ENCODE data around the gene IL19.
A peak's percentile ranks its signal among the peaks of the same experiment; 100 is the strongest.
"Not testable (repeated sequence)": the region's sequence is repeated elsewhere in the genome, so short reads cannot be mapped to it uniquely, and the experiment has no call there.

IL19 gene

DNA sequence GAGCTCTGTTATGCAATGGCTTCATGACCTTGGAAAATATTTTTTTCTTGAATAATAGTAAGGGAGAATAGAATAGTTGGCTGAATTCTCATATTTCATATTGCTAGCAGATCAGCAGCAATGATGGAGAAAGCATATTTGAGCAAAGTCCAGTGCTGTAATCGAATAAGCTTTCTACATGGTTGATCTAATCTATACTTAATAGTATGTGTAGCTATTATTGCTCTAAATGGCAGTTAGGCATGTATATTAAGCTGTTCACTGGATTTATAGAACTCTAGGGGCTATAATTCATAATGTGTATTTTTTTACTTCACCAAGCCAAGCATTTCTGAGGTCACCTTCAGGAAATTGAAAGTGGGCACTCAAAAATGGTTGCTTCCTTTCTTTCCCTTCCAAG, 10.0 kb upstream of the IL19 start:
- Histone ChIP-seq H3K9me3 (ENCODE audit: control insufficient read depth, low read length) (no peaks in the 10 kb centered on the region), H3K4me1 (ENCODE audit: control insufficient read depth, insufficient read depth, low read length, poor library complexity, severe bottlenecking) (peaks cover 35% of the 10 kb centered on the region), H3K36me3 (ENCODE audit: control insufficient read depth, insufficient read depth, low read length) (no peaks in the 10 kb centered on the region), H3K4me3 (ENCODE audit: insufficient read depth, low read depth, low read length, poor library complexity, severe bottlenecking) (no peak overlapping the region), H3K27ac (ENCODE audit: insufficient read depth, low read length, poor library complexity, severe bottlenecking) (no peak overlapping the region), H3K27me3 (replicated peaks; ENCODE audit: control insufficient read depth, insufficient read depth, low read length, poor library complexity, severe bottlenecking) (no peaks in the 10 kb centered on the region)
- DNase-seq: no peak

DNA sequence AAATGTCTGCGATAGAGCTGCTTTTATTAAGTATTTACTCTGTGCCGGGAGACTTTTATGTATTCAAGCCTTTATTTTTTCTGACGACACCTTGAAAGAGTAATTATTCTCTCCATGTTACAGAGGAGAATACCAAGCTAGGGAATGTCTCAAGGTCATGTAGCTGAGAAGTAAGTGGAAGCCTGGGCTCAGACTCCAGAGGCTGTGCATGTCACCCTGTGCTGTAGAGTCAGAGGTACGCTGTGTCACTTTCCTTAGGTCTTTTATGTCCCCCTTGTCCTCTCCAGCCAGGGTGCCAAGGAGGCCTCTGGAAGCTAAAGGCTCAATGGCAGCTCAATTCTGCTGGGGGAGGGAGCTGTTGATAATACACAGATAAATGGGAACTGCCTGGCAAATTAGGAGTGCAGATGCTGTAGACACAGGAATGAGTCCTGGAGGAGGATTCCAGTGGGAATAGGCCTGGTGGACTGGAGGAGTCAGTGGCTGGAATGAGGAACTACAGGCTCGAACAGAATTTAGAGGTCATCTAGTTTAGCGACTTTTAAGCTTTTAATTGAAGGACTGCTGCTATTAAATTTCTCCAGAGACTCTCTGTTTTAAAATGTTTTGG, 9.3 kb upstream of the IL19 start:
- DNase-seq: no peak
- no peaks in the 10 kb centered on the region for H3K9me3 ChIP-seq (ENCODE audit: control insufficient read depth, low read length)
- H3K4me3 ChIP-seq (ENCODE audit: insufficient read depth, low read depth, low read length, poor library complexity, severe bottlenecking): no peak overlapping the region
- H3K27ac ChIP-seq (ENCODE audit: insufficient read depth, low read length, poor library complexity, severe bottlenecking): no peak overlapping the region
- H3K4me1 ChIP-seq (ENCODE audit: control insufficient read depth, insufficient read depth, low read length, poor library complexity, severe bottlenecking): peaks cover 42% of the 10 kb centered on the region
- no peaks in the 10 kb centered on the region for H3K36me3 ChIP-seq (ENCODE audit: control insufficient read depth, insufficient read depth, low read length)
- H3K27me3 ChIP-seq (replicated peaks; ENCODE audit: control insufficient read depth, insufficient read depth, low read length, poor library complexity, severe bottlenecking): no peaks in the 10 kb centered on the region

- H3K36me3 ChIP-seq (ENCODE audit: control insufficient read depth, insufficient read depth, low read length); H3K9me3 ChIP-seq (ENCODE audit: control insufficient read depth, low read length); H3K27me3 ChIP-seq (replicated peaks; ENCODE audit: control insufficient read depth, insufficient read depth, low read length, poor library complexity, severe bottlenecking); H3K4me3 ChIP-seq (ENCODE audit: insufficient read depth, low read depth, low read length, poor library complexity, severe bottlenecking); H3K27ac ChIP-seq (ENCODE audit: insufficient read depth, low read length, poor library complexity, severe bottlenecking); DNase-seq: not testable (repeated sequence)
- peaks cover 45% of the 10 kb centered on the region for H3K4me1 ChIP-seq (ENCODE audit: control insufficient read depth, insufficient read depth, low read length, poor library complexity, severe bottlenecking)
Observed at GRCh38 chr1:206762741-206763364, 7.7 kb upstream of the IL19 start.

GRCh38 chr1:206765771-206766170, 4.8 kb upstream of the IL19 start:
- H3K36me3 ChIP-seq (ENCODE audit: control insufficient read depth, insufficient read depth, low read length); H3K27ac ChIP-seq (ENCODE audit: insufficient read depth, low read length, poor library complexity, severe bottlenecking); H3K4me3 ChIP-seq (ENCODE audit: insufficient read depth, low read depth, low read length, poor library complexity, severe bottlenecking); H3K27me3 ChIP-seq (replicated peaks; ENCODE audit: control insufficient read depth, insufficient read depth, low read length, poor library complexity, severe bottlenecking); H3K9me3 ChIP-seq (ENCODE audit: control insufficient read depth, low read length); DNase-seq: not testable (repeated sequence)
- H3K4me1 ChIP-seq (ENCODE audit: control insufficient read depth, insufficient read depth, low read length, poor library complexity, severe bottlenecking): peaks cover 52% of the 10 kb centered on the region

GRCh38 chr1:206766251-206766856, 4.2 kb upstream of the IL19 start:
- no peaks in the 10 kb centered on the region for H3K9me3 ChIP-seq (ENCODE audit: control insufficient read depth, low read length)
- H3K27ac ChIP-seq (ENCODE audit: insufficient read depth, low read length, poor library complexity, severe bottlenecking): no peak overlapping the region
- peaks cover 58% of the 10 kb centered on the region for H3K4me1 ChIP-seq (ENCODE audit: control insufficient read depth, insufficient read depth, low read length, poor library complexity, severe bottlenecking)
- no peak overlapping the region for H3K4me3 ChIP-seq (ENCODE audit: insufficient read depth, low read depth, low read length, poor library complexity, severe bottlenecking)
- H3K36me3 ChIP-seq (ENCODE audit: control insufficient read depth, insufficient read depth, low read length): no peaks in the 10 kb centered on the region
- no peaks in the 10 kb centered on the region for H3K27me3 ChIP-seq (replicated peaks; ENCODE audit: control insufficient read depth, insufficient read depth, low read length, poor library complexity, severe bottlenecking)
- peak; percentile 51 to 68 (median 64) for DNase-seq

GRCh38 chr1:206768472-206769303, 1.9 kb upstream of the IL19 start:
- peaks cover 67% of the 10 kb centered on the region for H3K4me1 ChIP-seq (ENCODE audit: control insufficient read depth, insufficient read depth, low read length, poor library complexity, severe bottlenecking)
- no peak for DNase-seq
- no peak overlapping the region for H3K27ac ChIP-seq (ENCODE audit: insufficient read depth, low read length, poor library complexity, severe bottlenecking)
- H3K4me3 ChIP-seq (ENCODE audit: insufficient read depth, low read depth, low read length, poor library complexity, severe bottlenecking): no peak overlapping the region
- no peaks in the 10 kb centered on the region for H3K36me3 ChIP-seq (ENCODE audit: control insufficient read depth, insufficient read depth, low read length)
- no peaks in the 10 kb centered on the region for H3K9me3 ChIP-seq (ENCODE audit: control insufficient read depth, low read length)
- H3K27me3 ChIP-seq (replicated peaks; ENCODE audit: control insufficient read depth, insufficient read depth, low read length, poor library complexity, severe bottlenecking): no peaks in the 10 kb centered on the region

DNA sequence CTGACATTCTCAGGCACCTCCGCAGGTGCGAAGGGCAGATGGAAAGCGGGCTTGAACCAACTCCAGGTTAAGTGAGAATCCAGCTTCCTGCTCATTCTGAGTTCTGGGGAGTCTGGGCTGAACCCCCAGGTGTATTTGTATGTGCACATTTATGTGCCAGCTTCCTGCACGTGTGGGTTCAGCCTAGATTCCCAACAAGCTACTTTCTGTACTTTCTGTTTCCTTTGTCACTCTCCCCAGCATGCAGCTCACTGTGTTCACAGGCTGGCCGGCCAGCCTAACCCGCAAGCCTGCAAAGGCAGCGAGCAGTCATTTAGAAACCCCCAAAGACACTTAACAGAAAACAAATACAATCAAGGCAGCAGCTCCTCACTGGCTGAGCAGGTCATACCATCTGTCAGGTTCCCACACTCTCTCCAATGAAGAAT, 1.3 kb upstream of the IL19 start:
- peaks cover 66% of the 10 kb centered on the region for H3K4me1 ChIP-seq (ENCODE audit: control insufficient read depth, insufficient read depth, low read length, poor library complexity, severe bottlenecking)
- no peaks in the 10 kb centered on the region for H3K9me3 ChIP-seq (ENCODE audit: control insufficient read depth, low read length)
- DNase-seq: peak in 1 of 3 donors; percentile 23
- H3K27ac ChIP-seq (ENCODE audit: insufficient read depth, low read length, poor library complexity, severe bottlenecking): peak overlapping the region; percentile 47
- no peak overlapping the region for H3K4me3 ChIP-seq (ENCODE audit: insufficient read depth, low read depth, low read length, poor library complexity, severe bottlenecking)
- H3K27me3 ChIP-seq (replicated peaks; ENCODE audit: control insufficient read depth, insufficient read depth, low read length, poor library complexity, severe bottlenecking): no peaks in the 10 kb centered on the region
- H3K36me3 ChIP-seq (ENCODE audit: control insufficient read depth, insufficient read depth, low read length): no peaks in the 10 kb centered on the region

DNA sequence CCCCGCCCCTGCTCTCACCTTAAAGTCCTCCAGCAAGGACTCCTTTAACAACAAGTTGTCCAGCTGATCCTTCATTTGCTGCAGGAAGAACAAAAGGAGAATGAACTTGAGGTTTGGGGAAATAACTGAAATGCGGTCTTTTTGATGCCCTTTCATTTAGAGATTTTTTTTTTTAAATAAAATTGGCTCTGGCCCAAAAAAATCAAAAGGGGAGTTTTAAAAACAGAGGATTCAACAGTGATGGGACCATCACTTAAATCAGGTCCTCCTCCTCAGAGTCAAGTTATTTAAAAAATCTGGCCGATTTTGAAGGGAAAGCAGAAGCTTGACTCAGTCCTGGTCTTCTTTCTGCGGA, 742 bp downstream of the IL19 start:
- DNase-seq: no peak
- H3K27me3 ChIP-seq (replicated peaks; ENCODE audit: control insufficient read depth, insufficient read depth, low read length, poor library complexity, severe bottlenecking): no peaks in the 10 kb centered on the region

GRCh38 chr1:206772243-206772937, 1.8 kb downstream of the IL19 start, which contains the start of gene IL10:
TSS of gene IL10 (minus strand) at chr1:206772494. CDS start at chr1:206772435, 59 bp downstream.
- Histone ChIP-seq H3K36me3 (ENCODE audit: control insufficient read depth, insufficient read depth, low read length) (no peaks in the 10 kb centered on the region), H3K27ac (ENCODE audit: insufficient read depth, low read length, poor library complexity, severe bottlenecking) (no peak within 1 kb of the TSS), H3K4me1 (ENCODE audit: control insufficient read depth, insufficient read depth, low read length, poor library complexity, severe bottlenecking) (peaks cover 43% of the 10 kb centered on the region), H3K27me3 (replicated peaks; ENCODE audit: control insufficient read depth, insufficient read depth, low read length, poor library complexity, severe bottlenecking) (no peaks in the 10 kb centered on the region), H3K4me3 (ENCODE audit: insufficient read depth, low read depth, low read length, poor library complexity, severe bottlenecking) (no peak within 1 kb of the TSS), H3K9me3 (ENCODE audit: control insufficient read depth, low read length) (no peaks in the 10 kb centered on the region)
- DNase-seq: no peak

More for the DNA sequence above, 742 bp downstream of the IL19 start:
- Histone ChIP-seq H3K36me3 (ENCODE audit: control insufficient read depth, insufficient read depth, low read length) (no peaks in the 10 kb centered on the region), H3K9me3 (ENCODE audit: control insufficient read depth, low read length) (no peaks in the 10 kb centered on the region), H3K27ac (ENCODE audit: insufficient read depth, low read length, poor library complexity, severe bottlenecking) (no peak overlapping the region), H3K4me1 (ENCODE audit: control insufficient read depth, insufficient read depth, low read length, poor library complexity, severe bottlenecking) (peaks cover 53% of the 10 kb centered on the region), H3K4me3 (ENCODE audit: insufficient read depth, low read depth, low read length, poor library complexity, severe bottlenecking) (no peak overlapping the region)

Data from effector memory CD4-positive, alpha-beta T cell (primary cell).